Measurements from ENCODE around the gene KIAA1217.

DNA sequence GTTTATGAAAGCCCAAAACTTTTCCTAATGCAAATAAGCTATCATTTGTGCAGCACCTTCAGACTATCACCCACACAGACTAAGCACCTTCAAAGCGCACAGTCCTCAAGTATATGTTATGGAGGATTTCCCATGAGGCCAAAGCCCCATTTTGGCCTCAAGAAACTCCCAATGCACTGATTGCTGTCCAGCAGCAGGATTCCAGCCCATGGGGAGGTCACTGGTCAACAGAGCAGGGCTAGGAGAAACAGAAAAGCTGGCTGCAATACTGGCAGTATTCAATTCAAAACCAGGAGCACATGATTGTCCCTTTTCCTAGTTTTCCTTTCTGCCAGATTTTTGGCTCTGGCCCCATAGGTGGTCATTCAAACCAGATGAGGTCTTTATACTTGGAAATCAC lies 24.5 kb upstream of the KIAA1217 start:
- TF ChIP-seq, protein P1, sequence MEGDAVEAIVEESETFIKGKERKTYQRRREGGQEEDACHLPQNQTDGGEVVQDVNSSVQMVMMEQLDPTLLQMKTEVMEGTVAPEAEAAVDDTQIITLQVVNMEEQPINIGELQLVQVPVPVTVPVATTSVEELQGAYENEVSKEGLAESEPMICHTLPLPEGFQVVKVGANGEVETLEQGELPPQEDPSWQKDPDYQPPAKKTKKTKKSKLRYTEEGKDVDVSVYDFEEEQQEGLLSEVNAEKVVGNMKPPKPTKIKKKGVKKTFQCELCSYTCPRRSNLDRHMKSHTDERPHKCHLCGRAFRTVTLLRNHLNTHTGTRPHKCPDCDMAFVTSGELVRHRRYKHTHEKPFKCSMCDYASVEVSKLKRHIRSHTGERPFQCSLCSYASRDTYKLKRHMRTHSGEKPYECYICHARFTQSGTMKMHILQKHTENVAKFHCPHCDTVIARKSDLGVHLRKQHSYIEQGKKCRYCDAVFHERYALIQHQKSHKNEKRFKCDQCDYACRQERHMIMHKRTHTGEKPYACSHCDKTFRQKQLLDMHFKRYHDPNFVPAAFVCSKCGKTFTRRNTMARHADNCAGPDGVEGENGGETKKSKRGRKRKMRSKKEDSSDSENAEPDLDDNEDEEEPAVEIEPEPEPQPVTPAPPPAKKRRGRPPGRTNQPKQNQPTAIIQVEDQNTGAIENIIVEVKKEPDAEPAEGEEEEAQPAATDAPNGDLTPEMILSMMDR (conservative IDR thresholded peaks at IDR 0.05 in 1 of 2, IDR thresholded peaks at IDR 0.05 in 1 of 2; ENCODE audit: extremely low read depth in 1 of 2, insufficient read depth in 1 of 2, low read depth in 1 of 2, low read length in 2 of 2), result no peak
- TF ChIP-seq EZH2 (IDR thresholded peaks at IDR 0.05; ENCODE audit: borderline replicate concordance, low read length), result no peak
